Left colon (tissue), 2 donors: ENCODE results near the gene RAI14. TPM values are rescaled to one million over a fixed set of nuclear protein-coding genes. Genes with fewer than 3 reads are reported as not detected.
"Not testable (repeated sequence)": the region's sequence is repeated elsewhere in the genome, so short reads cannot be mapped to it uniquely, and the experiment has no call there.

ENCODE experiments used
- ATAC-seq: fragments of 200-7000 bp; cut with Tn5 transposase; one replicate; pipeline ENCODE4 v1.9.1; 2020; ENCODE audit warnings: mild to moderate bottlenecking, moderate library complexity
- DNase-seq, 2 donors: peaks; one replicate each; pipeline ENCODE4 v3.0.0-alpha.2; 2020
- intact Hi-C, 2 donors: fragments of 100-400 bp; cut with DNase I in 1 of 2; cut with micrococcal nuclease in 1 of 2; formaldehyde crosslinking; loops; one replicate each; pipeline versions ENCODE4 v1.11.2 to v1.14.0; 2022; cut with DNase I, micrococcal nuclease
- total RNA-seq, 2 donors: library from RNA; stranded (reverse); fragmentation: NEBNext Ultra II Directional; extraction: Animal tissue kit (Norgen Biotek cat#: 25700); gene quantifications; one replicate each; pipeline ENCODE4 v1.2.1, GENCODE V29; 2021
- donor health status: DM: no; HTN: no; CAD: no.
- donor health status: DM: yes; HTN: yes; CAD: no.

The RAI14 gene
- total RNA-seq, 2 donors from 2014 or later, result 11.3 to 32.2 TPM

DNA sequence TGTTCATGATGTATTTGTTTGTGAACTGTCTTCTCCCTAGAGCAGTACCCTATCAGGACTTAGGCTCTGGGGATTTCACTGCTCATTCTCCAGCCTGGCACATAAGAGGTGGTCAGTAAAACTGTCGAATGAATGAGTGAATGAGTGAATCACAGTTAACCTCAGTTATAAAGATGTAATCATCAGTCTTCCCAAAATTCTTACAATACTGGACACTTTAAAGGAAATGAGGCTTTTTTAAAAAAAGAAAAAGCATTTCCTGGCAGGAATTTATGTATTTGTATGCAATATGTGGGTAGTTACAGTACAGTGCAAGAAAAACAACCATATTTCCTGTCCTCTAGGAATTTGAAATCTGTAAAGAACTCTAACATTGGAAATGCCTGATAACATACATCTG, 59.6 kb downstream of the RAI14 start:
- intact Hi-C loops, result no loop called here
- ATAC-seq, result no peak
- no peak for DNase-seq

DNA sequence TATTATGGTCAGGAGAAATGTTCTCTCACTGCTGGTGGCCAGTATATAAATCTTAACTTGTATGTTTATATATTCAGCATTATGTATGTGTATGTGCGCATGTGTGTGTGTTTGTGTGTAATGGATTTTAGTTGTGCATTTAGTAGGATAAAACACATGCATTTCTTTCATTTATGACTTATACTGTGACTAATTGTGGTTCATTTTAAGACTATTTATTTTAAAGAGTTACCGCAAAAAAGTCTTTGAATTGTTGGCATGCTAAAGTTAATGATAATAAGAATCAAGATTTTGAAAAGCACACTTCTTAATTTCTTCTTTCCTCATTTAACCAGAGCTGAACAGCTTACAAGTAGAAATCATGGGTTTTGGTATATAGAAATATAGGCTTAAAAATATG, 60.9 kb downstream of the RAI14 start:
- intact Hi-C loops, result no loop called here
- DNase-seq (no peak), ATAC-seq (no peak)

DNA sequence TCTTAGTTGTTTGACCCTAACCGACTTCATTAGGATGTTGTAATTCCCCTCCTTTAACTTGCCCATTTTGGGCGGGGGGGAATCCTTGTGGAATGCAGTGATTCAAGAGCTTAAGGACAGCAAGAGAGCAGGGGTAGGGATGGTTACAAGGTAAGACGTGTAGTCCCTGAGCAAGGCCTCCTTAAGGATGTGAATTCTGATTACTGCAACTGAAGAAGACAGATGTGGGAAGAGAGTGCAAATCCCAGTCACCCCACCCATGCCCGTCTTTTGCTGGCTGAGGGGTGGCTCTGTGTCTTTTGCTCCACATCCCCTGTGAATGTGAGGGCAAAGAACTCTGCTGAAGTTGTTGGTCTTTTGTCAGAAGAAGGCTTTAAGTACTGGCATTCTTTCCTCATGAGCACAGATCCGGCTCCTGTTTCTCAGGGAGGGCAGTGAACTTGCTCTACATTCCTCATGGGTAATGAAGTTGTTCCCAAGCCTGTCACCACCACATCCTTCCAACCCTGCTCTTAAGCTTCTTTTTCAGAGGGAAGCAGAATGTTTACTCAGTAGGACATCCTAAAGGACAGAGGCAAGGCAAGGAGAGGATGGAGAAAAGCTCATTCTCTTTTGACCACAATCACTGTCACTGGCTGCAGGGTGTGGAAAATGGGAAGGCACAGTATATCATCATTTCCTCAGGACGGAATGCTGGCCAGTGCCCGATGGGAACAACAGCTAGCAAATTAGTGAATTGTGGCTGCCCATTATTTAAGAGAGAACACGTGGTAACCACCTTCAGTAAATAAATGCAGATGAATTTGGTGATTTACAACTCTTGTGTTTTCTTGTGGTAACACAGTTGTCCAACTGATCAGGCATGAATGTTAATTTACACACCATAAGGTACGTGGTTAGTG, 61.5 kb downstream of the RAI14 start:
- ATAC-seq (no peak), DNase-seq (no peak)
- intact Hi-C loops, result no loop called here

DNA sequence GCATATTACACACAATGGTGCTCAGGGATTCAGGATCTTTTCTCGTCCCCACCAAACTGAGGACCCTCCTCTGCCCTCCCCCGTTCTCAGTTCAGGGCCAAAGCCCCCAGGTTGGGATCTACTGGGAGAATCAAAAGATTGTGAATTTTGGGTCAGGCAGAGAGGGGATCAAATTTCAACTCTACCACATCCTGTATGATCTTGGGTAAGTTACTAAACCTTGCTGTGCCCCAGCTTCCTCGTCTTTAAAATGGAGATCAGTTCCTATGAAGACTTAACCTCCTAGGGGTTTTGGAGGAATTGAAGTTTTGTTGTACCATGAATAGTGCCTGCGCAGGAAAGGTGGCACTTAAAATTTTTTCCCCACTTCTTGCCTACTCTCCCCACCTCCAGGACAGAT, 62.4 kb downstream of the RAI14 start:
- intact Hi-C loops, result no loop called here
- no peak for ATAC-seq
- no peak for DNase-seq

DNA sequence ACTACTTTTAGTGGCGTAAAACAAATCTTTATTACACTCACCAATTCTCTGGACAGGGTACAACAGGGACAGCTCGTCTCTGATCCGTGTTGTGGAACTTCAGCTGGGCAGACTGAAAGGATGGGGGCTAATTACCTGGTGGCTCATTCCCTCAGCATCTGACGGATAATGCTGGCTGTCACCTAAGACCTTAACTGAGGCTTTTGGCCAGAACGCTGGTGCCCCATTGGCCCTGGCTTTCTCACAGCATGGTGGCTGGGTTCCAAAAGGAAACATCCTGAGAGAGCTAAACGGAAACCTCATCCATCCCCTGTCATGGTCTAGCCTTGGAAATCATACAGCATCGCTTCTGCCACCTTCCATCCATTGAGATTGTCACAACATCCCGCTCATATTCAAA, 62.9 kb downstream of the RAI14 start:
- intact Hi-C loops, result no loop called here
- DNase-seq (no peak), ATAC-seq (no peak)

DNA sequence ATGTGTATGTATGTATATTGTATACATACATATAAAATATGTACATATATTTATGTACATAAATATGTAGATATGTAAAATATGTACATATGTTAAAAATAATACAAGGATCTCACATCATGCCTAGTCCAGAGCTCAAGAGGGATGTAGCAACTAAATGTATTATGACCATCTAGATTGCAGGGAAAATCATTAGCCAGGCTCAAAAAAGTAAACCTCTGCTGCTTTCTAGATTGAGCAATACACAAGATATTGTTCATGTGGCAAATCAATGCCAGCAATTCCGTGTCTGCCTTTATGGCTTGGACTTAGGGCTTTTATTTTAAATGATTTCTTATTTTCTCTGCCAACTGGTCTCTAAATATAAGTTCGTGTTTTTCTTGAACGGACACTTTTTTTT, 65.2 kb downstream of the RAI14 start:
- ATAC-seq (no peak), DNase-seq (no peak)
- intact Hi-C loops, result no loop called here

DNA sequence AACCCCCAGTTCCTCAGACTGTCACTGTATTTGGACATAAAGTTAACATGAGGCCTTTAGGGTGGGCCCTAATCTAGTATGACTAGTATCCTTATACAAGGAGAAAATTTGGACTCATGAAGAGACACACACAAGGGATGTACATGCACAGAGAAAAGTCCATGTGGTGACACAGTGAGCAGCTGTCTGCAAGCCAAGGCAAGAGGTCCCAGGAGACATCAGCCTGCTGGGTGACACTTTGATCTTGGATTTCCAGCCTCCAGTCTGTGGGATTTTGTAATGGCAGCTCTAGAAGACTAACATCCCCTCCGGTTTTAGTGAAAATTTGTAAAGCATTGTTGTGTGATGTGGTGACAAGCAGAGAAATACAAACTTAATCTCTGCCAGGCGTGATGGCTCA, 66.1 kb downstream of the RAI14 start:
- ATAC-seq, result no peak
- intact Hi-C loops, result no loop called here
- no peak for DNase-seq

DNA sequence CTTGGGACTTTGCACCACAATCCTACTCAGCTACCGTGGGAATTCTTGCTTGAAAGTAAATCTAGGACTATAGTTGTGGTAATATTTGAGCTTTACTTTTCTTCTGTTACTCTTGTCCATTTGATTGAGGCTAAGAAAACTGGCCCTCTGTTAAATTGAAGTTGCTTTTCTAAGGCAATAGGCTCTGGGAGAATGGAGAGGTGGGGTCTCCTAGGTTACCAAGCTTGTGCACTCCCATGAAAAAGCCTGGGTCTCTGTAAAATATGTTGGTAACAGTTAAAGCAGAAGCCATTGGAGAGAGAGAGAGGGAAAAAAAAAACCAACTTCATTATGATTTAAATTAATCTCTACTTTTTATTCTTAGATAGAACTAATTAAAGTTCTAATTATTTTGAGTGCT, 68.6 kb downstream of the RAI14 start:
- ATAC-seq, result no peak
- DNase-seq, result no peak
- intact Hi-C loops, result no loop called here

DNA sequence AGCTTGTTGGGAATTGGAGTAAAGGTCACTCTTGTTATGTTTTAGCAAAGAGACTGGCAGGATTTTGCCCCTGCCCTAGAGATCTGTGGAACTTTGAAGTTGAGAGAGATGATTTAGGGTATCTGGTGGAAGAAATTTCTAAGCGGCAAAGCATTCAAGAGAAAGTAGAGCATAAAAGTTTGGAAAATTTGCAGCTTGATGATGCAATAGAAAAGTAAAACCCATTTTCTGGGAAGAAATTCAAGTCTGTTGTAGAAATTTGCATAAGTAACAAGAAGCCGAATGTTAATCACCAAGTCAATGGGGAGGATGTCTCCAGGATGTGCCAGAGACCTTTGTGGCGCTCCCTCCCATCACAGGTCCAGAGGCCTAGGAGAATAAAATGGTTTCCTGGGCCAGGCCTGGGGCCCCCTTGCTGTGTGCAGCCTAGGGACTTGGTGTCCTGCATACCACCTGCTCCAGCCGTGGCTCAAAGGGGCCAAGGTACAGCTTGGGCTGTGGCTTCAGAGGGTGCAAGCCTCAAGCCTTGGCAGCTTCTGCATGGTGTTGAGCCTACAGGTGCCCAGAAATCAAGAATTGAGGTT, 71.1 kb downstream of the RAI14 start:
- ATAC-seq, DNase-seq, intact Hi-C loops: not testable (repeated sequence)

DNA sequence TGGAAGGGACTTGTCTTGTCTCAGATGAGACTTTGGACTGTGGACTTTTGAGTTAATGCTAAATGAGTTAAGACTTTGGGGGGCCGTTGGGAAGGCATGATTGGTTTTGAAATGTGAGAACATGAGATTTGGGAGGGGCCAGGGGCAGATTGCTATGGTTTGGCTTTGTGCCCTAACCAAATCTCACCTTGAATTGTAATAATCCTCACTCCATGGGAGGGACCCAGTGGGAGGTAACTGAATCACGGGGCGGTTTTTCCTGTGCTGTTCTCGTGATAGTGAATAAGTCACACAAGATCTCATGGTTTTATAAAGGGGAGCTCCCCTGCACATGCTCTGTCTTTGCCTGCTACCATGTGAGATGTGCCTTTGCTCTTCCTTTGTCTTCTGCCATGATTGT, 72.1 kb downstream of the RAI14 start:
- no peak for DNase-seq
- intact Hi-C loops, result no loop called here
- no peak for ATAC-seq

DNA sequence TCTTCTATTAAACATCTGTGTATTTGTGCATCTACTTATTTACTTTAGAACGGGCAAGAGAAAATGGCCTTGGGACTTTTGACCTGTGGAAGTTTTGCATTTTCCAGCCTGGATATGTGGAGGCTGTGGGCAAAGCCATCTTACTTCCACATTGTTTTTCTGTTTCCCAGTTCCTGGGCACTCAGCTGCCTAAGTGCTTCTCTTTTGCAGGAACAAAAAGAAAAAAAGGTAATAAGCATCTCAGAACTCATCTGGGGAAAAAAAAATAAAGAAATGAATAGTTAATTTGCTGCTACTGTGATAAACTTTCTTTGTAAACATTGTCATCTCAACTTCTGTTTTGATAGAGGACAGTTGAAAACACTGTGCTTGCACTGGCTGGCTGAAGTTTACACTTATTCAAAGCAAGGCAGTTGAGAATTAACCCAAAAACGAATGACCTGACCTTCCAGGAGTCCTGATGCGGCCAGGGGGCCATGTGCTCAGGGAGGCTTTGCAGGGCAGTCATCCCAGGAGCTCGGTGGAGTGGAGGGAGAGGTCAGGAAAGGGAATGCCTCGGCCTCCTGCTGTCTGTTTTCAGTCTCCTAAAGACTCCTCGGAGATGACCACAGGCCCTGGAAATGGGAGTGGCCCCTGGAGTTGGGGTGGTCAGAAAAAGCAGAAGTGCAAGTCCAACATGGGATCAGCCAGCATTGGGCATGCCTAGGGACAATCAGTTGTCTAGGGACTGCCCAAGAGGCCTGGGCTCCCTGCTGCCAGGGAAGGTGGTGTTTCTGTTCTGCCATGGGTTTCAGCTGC, 75.5 kb downstream of the RAI14 start:
- no peak for DNase-seq
- intact Hi-C loops, result no loop called here
- no peak for ATAC-seq

DNA sequence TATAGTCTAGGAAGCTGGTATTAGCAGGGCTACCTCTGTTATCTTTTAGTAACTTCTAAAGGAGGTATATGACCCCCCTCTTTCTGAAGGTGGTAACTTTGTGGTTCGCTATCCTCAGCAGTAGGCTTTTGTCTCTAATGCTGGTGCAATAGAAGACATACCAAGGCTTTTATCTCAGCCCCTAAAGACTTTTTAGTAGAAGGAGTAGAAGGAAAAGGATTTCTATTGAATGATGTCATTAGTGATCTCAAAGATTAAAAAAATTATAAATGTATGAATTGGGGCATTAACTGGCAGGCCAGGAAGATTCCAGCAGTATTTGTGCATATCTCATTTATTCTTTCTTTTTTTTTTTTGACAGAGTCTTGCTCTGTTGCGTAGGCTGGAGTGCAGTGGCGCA, 78.2 kb downstream of the RAI14 start:
- ATAC-seq (no peak), DNase-seq (no peak)
- intact Hi-C loops, result no loop called here

DNA sequence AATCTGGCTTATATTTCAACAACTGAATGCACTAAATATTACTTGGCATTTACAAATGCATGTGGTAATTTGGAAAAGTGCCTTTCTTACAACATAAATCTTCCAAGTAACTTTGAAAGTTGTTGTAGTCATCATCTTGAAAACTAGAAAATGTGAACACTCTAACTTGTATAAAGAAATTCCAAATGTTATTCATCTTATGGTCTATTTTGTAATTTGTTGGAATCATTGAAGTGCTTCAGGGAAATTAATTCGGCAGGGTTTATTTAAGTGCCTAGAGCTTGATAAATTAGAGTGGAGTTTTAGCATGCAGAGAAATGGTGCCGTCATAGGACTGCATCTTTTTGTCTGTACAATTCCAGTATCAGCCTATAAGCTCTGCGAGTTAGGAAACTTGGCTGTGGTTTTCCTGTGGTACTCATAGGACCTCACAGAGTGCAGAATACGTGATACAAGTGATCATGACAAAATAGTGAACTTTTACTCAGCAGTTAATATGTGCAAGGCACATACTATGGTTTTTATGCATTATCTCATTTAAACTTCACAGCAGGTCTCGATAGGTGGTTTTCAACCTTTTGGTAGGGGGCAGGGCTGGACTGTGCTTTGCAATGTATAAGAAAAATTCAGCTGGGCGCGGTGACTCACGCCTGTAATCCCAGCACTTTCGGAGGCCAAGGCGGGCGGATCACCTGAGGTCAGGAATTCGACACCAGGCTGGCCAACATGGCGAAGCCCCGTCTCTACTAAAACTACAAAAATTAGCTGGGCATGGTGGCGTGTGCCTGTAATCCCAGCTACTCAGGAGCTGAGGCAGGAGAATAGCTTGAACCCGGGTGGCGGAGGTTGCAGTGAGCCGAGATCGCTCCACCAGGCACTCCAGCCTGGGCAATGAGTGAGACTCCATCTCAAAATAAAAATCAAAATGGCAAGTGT, 79.6 kb downstream of the RAI14 start:
- ATAC-seq (no peak), DNase-seq (no peak)
- intact Hi-C loops, result no loop called here

DNA sequence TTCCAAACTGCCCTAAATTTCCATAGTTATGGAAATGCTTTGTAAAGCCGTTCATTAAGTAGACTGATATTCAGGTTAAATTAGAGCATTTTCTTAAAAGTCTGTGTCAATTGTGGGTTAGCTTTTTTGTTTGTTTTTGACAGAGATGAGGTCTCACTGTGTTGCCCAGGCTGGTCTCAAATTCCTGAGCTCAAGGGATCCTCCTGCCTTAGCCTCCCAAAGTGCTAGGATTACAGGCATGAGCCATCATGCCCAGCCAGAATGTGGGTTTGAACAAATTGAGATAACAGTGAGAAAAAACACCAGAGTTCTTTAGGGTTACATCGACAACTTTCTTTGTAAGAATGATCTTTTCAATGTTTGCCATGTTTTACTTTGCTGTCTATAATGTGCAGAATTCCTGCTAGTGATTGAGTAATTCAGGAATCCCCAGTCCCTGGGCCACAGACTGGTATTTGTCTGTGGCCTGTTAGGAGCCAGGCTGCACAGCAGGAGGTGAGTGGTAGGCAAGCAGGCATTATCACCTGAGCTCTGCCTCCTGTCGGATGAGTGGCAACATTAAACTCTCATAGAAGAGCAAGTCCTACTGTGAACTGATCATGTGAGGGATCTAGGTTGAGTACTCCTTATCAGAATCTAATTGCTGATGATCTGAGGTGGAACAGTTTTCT, 80.5 kb downstream of the RAI14 start:
- DNase-seq (no peak), ATAC-seq (no peak)
- intact Hi-C loops, result no loop called here

DNA sequence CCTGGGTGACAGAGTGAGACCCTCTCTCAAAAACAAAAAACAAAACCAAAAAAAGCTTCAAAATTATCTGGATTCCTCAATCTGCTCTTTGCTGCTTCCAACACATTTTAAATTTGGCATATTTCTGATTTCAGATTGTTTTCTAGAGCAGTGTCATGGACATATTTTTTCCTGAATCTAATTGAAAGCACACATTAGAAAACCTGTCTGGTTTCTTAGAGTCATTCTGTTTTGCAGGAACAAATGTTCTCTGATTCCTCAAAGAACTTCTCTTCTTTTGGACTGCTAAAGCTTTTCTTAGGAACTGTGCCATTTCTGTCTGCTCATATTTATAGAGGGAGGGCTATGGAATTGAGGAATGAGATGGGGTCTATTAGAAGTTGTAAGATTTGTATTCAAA, 81.6 kb downstream of the RAI14 start:
- no peak for DNase-seq
- intact Hi-C loops, result no loop called here

DNA sequence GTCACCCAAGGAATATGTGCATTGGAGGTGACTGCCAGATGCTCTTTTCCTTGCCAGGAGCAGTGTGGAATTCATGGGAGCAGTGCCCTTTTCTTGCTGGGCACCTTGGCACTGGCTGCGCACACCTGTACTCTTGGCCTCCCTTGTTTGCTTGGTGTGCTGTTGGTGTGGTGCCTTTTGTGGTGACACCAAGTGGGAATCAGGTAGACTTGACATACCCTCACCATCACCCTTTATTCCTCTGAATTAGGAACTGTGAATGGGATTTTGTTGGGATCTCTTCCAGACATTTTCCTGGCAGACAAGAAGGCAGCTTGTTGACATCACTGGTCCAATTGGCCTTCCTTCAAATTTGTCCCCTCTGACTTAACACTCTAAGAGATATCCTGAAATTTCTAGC, 82.3 kb downstream of the RAI14 start:
- intact Hi-C loops, result no loop called here
- ATAC-seq, result no peak
- no peak for DNase-seq

More for the DNA sequence above, 81.6 kb downstream of the RAI14 start:
- ATAC-seq, result no peak

DNA sequence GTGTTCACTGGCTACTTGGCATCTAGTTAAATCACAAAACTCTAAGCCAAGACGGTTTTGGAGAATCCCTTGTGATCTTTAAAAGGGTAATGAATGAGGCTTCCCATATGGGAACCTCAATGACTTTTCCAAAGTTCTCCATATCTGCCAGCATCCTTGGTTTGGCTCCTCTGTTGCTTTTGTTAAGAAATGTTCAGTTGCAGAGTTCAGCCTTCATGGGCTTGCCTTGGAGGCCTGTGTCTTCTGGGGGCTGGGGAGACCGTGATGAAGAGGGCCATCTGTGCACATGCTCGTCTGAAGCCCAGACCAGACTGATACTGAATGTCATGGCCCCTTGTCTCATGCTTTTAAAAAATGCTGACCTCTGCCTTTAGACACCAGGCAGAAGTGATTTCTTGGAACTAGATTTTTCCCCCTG, 84.3 kb downstream of the RAI14 start:
- intact Hi-C loops, result no loop called here
- no peak for ATAC-seq
- DNase-seq, result no peak

DNA sequence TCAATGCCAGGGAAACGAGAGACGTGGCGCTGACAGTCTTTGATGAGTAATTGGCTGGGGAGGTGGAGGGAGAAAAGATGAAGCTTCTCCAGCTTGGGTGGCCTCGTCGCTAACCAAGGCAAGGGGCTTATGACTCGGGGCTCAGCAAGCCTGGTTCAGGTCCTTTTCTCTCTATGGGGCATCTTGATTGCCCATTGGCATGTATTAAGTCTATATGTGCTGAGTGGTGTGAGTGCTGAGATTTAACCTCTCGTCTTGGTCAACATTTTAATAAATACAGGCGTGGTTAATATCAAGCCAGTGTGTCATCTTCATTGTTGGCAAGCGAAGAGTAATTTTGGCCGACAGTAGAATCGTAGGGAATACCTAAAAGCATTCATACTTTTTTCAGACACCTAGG, 85.9 kb downstream of the RAI14 start:
- DNase-seq (no peak), ATAC-seq (no peak)
- intact Hi-C loops, result no loop called here
